SIG-M5 treated with dmso at 0.1 percent for 504 hours (cell line): Measurements from ENCODE around the gene STIM2.
"Not testable (repeated sequence)": the region's sequence is repeated elsewhere in the genome, so short reads cannot be mapped to it uniquely, and the experiment has no call there.

Experiments used
- DNase-seq: peaks from one replicate; lab custom pipeline; 2025; ENCODE audit not compliant: unreplicated experiment; lab: John Stamatoyannopoulos, UW

Gene STIM2

DNA sequence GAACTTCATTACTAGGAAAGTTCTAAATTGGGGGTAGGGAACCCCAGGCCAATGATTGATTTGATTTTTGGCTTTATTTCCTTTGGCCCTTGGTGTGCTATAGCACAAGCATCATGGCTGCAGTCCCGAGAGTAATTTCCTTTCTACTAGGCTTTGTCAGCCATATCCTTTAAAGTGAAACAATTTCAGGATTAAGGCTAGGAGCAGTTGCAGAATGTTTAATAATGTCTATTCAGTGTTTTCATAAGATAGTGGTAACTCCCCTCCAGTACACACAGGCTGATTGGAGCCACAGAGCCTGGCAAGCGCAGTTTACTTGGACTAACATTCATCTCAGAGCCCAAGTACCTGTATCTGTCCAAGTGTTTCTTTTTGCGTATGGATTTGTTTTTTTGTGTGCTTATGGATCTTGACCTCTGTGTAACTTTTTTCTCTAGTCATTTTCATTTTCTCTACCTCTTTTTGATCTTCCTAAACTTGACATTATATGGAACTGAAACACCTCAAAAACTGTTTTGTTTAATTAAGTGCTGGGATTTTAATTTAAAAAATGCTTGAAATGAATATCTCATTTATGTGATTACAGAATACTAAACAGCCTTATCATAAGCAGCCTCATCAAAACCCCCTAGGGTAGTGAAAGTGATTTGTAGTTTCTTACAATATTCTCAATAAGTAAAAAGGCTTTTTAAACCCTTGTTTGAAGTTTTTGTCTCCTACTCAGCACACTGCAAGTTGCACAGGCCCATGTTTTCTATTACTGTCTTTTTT, 7.5 kb downstream of the STIM2 start:
- DNase-seq, result no peak

- no peak for DNase-seq
Measured at GRCh38 chr4:26870576-26871262, 10.1 kb downstream of the STIM2 start.

GRCh38 chr4:26871611-26872010, 11.0 kb downstream of the STIM2 start:
- no peak for DNase-seq

GRCh38 chr4:26873391-26874026, 12.9 kb downstream of the STIM2 start:
- DNase-seq, result no peak

DNA sequence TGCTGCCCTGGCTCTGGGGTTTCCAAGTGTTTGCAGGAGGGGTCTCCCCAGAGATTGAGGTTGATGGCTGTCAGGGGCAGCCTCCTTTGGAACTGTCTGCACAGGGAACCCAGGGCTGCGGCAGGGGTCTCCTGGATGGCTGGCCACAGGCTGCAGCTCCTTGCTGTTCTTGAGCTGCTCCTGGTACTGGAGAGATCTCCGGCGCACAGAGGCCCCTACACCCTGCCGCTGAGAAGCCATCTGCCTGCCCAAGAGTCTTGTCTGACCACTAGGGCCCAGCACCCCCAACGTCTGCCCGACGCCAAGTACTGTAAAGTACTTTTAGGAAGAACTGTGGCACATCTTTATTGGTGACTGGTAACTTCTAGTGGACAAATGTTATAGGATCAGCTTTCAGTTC, 13.5 kb downstream of the STIM2 start:
- DNase-seq, result no peak

DNA sequence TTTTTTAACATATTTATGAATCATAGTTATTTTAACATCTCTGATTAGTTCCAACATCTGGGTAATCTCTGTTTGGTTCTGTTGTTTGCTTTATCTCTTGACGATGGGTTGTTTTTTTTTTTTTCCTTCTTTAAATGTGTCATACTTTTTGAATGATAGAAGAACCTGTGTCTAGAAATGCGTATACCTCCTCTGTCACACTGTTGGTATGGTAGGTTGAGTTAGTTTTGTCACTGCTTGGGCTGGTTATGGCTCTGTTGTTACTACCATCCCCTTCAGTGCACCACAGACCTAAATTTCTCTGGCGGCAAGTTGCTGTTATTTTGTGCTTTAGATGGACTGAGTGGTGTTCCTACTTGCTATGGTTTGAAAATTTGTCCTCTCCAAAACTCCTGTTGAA, 16.8 kb downstream of the STIM2 start:
- no peak for DNase-seq

DNA sequence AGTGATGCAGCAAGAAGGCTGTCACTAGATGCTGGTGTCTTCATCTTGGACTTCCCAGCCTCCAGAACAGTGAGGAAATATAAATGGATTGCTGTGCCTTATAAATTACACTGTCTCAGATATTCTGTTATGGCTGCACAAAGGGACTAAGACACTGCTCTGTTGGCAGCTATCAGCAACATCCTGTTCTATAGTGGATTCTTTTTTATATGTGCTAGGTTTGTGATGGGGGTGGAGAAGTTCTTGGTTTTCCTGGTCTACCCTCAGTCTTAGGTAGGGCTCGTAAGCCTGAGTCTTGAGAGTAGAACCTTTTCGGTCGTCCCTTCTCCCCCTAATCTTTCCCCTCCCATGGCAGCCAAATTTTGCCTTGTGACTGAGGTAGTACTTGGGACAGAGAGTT, 17.3 kb downstream of the STIM2 start:
- no peak for DNase-seq

- no peak for DNase-seq
Measured at GRCh38 chr4:26878794-26879391, 18.3 kb downstream of the STIM2 start.

GRCh38 chr4:26879805-26880204, 19.2 kb downstream of the STIM2 start:
- DNase-seq, result no peak

- DNase-seq, result no peak
Measured at GRCh38 chr4:26884026-26884425, 23.4 kb downstream of the STIM2 start.

DNA sequence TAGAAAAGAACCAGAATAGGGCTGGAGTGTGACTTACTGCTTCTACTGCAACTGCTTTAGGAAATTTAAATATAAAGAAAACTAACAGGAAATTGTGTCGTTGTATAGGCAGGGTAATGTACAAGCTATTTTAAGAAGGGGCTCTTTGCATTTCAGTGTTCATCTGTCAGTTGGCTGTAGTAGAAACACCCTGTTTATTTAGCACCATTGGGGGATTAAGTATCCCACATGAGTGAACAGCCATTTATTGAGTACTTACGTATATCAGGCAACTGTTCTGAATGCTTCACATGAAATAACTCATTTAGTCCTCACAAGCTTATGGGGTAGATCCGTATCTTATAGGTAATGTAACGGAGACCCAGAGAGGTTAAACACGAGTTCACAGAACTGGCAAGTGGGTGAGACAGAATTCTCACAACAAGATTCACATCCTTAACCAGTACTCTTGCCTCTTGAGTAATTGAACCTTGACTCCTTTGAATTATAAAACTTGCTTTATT, 23.9 kb downstream of the STIM2 start:
- DNase-seq, result no peak

DNA sequence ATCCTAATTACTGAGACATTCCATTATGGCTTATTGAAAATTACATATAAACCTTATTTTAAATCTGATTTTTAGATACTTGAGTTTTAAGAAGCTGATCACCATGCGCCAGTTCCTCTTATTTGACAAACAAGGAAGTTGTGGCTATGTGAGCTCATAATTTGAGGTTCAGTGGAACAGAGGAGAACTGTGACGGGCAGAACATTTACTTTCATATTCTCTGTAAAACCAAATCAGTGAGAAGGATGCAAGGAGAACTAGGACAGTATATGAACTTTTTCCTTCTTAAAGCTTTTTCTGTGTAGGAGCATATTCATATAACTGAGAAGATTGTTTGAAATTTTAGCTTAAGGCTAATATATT, 25.3 kb downstream of the STIM2 start:
- DNase-seq, result peak; percentile 89

DNA sequence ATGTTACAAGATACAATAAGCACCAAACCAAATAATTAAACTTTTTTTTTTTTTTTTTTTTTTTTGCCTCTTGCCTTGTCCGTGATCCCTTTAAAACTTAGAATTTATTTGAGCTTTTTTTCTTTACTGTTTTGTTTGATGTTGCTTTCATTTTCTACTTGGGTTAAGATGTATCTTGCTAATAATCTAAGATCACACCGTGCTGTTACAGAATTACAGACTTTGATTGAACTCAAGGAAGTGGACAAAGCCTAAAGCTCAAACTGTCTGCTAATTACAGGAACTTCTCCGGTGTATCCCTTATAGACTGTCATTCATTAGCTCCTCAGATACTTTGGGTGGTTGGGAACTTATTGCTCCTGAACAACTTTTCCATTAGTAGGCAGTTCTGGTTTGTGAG, 26.5 kb downstream of the STIM2 start:
- DNase-seq, result no peak

DNA sequence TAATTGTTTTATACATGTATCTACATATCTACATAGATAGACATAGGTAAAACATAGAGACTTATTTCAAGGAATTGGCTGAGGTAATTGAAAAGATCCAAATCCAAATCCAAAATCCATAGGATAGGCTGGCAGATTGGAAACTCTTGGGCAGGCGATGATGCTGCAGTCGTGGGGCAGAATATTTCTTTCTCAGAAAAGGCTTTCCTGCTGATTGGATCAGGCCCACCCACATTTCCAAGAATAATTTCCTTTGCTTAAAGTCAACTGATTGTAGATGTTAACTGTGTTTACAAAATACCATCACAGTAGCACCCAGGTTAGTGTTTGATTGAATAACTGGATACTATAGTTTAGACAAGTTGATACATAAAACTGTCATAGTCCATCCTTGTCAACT, 27.2 kb downstream of the STIM2 start:
- DNase-seq, result no peak

DNA sequence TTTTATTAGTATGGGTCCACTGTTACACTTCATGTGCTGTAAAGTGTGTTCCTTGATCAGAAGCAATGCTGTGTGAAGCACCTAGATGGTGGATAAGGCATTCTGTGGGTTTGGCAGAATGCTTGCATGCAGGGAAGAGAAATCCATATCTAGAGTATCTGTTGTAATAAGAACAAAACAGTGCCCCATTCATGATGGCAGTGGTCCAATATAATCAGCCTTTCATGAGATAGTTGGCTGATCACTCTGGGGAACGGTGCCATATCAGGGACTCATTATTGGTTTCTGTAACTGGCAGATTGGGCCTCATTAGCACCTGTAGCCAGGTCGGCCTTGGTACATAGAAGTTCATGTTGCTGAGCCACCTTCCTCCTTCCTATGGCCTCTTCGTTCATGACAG, 28.7 kb downstream of the STIM2 start:
- no peak for DNase-seq

DNA sequence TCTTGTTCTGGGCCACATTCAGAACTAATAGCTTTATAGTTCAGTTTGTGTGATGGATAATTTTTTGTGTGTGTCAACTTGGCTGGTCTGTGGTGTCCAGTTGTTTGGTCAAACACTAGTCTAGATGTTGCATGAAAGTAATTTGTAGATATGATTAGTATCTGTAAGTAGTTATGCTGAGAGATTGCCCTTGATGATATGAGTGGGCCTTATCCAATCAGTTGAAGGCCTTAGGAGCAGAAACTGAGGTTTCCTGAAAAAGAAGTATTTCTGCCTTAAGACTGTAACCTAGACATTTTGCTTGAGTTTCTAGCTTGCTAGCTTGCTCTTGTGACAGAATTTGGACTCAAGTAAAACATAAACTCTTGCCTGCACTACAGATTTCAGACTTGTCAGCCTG, 30.4 kb downstream of the STIM2 start:
- no peak for DNase-seq

DNA sequence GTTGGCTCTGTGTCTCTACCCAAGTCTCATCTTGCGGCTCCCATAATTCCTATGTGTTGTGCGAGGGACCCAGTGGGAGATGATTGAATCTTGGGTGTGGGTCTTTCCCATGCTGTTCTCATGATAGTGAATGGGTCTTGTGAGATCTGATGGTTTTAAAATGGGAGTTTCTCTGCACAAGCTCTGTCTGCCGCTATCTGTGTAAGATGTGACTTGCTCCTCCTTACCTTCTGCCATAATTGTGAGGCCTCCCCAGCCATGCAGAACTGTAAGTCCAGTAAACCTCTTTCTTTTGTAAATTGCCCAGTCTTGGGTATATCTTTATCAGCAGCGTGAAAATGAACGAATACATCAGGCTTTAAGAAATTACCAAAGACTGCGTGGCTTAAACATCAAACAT, 31.2 kb downstream of the STIM2 start:
- no peak for DNase-seq

DNA sequence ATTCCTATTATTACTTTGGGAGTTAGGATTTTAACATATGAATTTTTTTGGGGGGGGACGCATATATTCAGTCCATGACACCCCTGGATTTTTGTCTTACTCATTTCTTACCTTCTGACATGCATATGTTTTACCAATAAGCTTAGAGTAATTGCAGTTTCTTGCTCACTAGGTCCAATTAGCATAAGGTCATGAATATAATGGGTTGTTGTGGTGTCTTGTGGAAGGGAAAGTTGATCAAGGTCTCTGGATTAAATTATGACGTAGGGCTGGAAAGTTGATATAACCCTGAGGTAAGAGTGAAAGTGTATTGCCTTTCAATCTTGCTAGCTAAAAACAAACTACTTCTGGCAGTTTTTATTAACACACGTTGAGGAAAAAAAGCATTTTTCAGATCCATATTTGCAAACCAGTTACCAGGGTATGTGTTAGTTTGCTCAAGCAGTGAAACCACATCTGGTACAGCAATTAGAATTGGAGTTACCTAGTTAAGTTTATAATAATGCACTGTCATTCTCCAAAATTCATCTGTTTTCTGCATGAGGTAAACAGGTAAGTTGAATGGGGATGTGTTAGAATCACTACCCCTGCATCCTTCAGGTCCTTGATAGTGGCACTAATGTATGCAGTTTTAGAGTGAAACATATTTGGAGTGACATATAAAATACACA, 32.0 kb downstream of the STIM2 start:
- DNase-seq, result no peak

- DNase-seq, result no peak
Measured at GRCh38 chr4:26893491-26893890, 32.9 kb downstream of the STIM2 start.

DNA sequence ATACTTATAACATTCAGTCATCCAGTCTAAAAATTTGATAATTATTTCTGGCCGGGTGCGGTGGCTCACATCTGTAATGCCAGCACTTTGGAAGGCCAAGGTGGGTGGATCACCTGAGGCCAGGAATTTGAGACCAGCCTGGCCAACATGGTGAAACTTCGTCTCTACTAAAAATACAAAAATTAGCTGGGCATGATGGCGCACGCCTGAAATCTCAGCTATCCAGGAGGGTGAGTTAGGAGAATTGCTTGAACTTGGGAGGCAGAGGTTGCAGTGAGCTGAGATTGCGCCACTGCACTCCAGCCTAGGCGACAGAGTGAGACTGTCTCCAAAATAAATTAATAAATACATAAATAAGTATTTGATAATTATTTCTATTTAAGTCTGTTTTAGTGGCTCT, 34.2 kb downstream of the STIM2 start:
- not testable (repeated sequence) for DNase-seq

DNA sequence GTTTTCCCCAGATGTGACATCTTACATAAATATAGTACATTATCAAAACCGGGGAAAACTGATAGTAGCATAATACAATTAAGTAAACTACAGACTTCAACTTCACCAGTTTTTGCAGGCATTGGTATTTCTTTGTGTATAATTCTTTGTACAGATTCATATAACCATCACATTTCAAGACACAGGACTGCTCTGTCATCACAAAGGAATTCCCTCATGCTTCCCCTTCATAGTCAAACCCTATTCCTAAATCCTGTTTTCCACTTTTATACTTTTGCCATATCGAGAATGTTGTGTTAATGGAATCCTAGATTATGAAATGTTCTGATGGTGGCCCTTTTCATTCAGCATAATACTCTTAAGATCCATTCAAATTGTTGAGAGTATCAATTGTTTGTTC, 36.0 kb downstream of the STIM2 start:
- DNase-seq, result no peak
